OCI-LY1 (cell line): ENCODE data around the gene ZNF521.

Source experiments
- H2AFZ ChIP-seq: fragments of 200-600 bp; sonication (generic), shearing (Covaris generic); 2 replicates; pipeline ENCODE4 v1.6.0; 2014; ENCODE audit warnings: antibody characterized with exemption, mild to moderate bottlenecking, low read length
- H3F3A ChIP-seq: fragments of 200-600 bp; sonication (generic), shearing (Covaris generic); 2 replicates; pipeline ENCODE4 v1.6.0; 2014; ENCODE audit warnings: mild to moderate bottlenecking, antibody characterized with exemption, low read length, moderate library complexity; ENCODE audit not compliant: insufficient read depth
- H3K27ac ChIP-seq: fragments of 200-600 bp; sonication (generic); 2 replicates; pipeline ENCODE4 v1.5.1; 2014; ENCODE audit warnings: low read length, mixed run types, mild to moderate bottlenecking, low read depth; ENCODE audit not compliant: poor library complexity, severe bottlenecking
- H3K27me3 ChIP-seq: fragments of 200-600 bp; sonication (generic); 2 replicates; pipeline ENCODE4 v1.6.0; 2014; ENCODE audit warnings: antibody characterized with exemption, mild to moderate bottlenecking, low read length, moderate library complexity; ENCODE audit not compliant: insufficient read depth
- H3K36me3 ChIP-seq: fragments of 200-600 bp; sonication (generic); 2 replicates; pipeline ENCODE4 v1.6.1; 2014; ENCODE audit warnings: mild to moderate bottlenecking, antibody characterized with exemption, low read length, moderate library complexity, mixed read lengths; ENCODE audit not compliant: insufficient read depth
- H3K4me1 ChIP-seq: fragments of 200-600 bp; sonication (generic); 2 replicates; pipeline ENCODE4 v1.5.1; 2014; ENCODE audit warnings: mild to moderate bottlenecking, low read length, moderate library complexity; ENCODE audit not compliant: insufficient read depth, severe bottlenecking
- H3K4me2 ChIP-seq: fragments of 200-600 bp; sonication (generic), shearing (Covaris generic); 2 replicates; pipeline ENCODE4 v1.6.1; 2014; ENCODE audit warnings: low read length
- H3K4me3 ChIP-seq: fragments of 200-600 bp; sonication (generic); 2 replicates; pipeline ENCODE4 v1.5.1; 2014; ENCODE audit warnings: low read length, low read depth, mild to moderate bottlenecking, mixed read lengths; ENCODE audit not compliant: poor library complexity, severe bottlenecking
- H3K79me2 ChIP-seq: fragments of 200-600 bp; shearing (Covaris generic); 2 replicates; pipeline ENCODE4 v1.6.1; 2016; ENCODE audit warnings: mixed run types, low read length, mixed read lengths; ENCODE audit not compliant: insufficient read depth
- H3K9ac ChIP-seq: fragments of 200-600 bp; sonication (generic), shearing (Covaris generic); 2 replicates; pipeline ENCODE4 v1.6.1; 2014; ENCODE audit warnings: mild to moderate bottlenecking, low read length, mixed read lengths
- H3K9me2 ChIP-seq: fragments of 200-600 bp; sonication (generic), shearing (Covaris generic); 2 replicates; pipeline ENCODE4 v1.6.1; 2014; ENCODE audit warnings: low read depth, mild to moderate bottlenecking, low read length, mixed read lengths
- H3K9me3 ChIP-seq: fragments of 200-600 bp; shearing (Covaris generic); 2 replicates; pipeline ENCODE4 v1.6.1; 2014; ENCODE audit warnings: low read length, mixed read lengths
- H4K20me1 ChIP-seq: fragments of 200-600 bp; sonication (generic), shearing (Covaris generic); 2 replicates; pipeline ENCODE4 v1.6.0; 2016; ENCODE audit warnings: mild to moderate bottlenecking, low read length; ENCODE audit not compliant: insufficient read depth
- EZH2 ChIP-seq: fragments of 200-600 bp; sonication (generic), shearing (Covaris generic); IDR thresholded peaks from 2 replicates; pipeline ENCODE4 v1.8.0; 2017; ENCODE audit warnings: borderline replicate concordance, mixed run types, mild to moderate bottlenecking, antibody characterized with exemption, low read length, moderate library complexity, mixed read lengths
- TF ChIP-seq, protein P1 (sequence below): fragments of 200-600 bp; sonication (generic), shearing (Covaris generic); IDR thresholded peaks from 2 replicates; pipeline ENCODE4 v1.5.1; 2017; ENCODE audit warnings: mild to moderate bottlenecking, antibody characterized with exemption, low read length, moderate library complexity, mixed read lengths

ZNF521 gene

DNA sequence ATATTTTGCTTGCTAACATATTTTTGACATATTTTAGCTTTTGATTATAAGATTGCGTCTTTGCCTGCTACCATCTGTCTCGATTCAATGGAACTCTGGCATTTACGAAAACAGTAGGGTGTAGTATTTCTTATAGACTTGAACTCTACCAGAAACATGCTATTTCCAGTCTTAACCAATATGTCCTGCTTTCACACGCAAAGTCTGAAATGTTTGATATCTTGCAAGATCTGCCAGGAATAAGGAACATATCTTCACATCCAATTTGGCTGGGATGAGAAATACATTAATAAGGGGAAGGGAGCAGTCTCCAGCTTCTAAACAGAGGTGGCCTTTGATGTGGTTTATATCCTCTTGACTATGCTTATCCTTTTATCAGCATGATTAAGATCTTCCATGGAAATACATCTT, 299.4 kb downstream of the ZNF521 start:
- no peak overlapping the region for H3K27ac ChIP-seq
- no peaks in the 10 kb centered on the region for H3F3A ChIP-seq
- no peaks in the 10 kb centered on the region for H3K9me3 ChIP-seq
- H3K4me2 ChIP-seq = no peak overlapping the region
- no peaks in the 10 kb centered on the region for H4K20me1 ChIP-seq
- H3K36me3 ChIP-seq = no peaks in the 10 kb centered on the region
- no peaks in the 10 kb centered on the region for H3K4me1 ChIP-seq
- no peaks in the 10 kb centered on the region for H3K9me2 ChIP-seq
- H3K79me2 ChIP-seq = no peaks in the 10 kb centered on the region
- TF ChIP-seq, protein P1, sequence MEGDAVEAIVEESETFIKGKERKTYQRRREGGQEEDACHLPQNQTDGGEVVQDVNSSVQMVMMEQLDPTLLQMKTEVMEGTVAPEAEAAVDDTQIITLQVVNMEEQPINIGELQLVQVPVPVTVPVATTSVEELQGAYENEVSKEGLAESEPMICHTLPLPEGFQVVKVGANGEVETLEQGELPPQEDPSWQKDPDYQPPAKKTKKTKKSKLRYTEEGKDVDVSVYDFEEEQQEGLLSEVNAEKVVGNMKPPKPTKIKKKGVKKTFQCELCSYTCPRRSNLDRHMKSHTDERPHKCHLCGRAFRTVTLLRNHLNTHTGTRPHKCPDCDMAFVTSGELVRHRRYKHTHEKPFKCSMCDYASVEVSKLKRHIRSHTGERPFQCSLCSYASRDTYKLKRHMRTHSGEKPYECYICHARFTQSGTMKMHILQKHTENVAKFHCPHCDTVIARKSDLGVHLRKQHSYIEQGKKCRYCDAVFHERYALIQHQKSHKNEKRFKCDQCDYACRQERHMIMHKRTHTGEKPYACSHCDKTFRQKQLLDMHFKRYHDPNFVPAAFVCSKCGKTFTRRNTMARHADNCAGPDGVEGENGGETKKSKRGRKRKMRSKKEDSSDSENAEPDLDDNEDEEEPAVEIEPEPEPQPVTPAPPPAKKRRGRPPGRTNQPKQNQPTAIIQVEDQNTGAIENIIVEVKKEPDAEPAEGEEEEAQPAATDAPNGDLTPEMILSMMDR = no peak
- no peak for TF ChIP-seq EZH2
- no peak overlapping the region for H2AFZ ChIP-seq
- H3K27me3 ChIP-seq = no peaks in the 10 kb centered on the region
- no peak overlapping the region for H3K4me3 ChIP-seq
- no peak overlapping the region for H3K9ac ChIP-seq

DNA sequence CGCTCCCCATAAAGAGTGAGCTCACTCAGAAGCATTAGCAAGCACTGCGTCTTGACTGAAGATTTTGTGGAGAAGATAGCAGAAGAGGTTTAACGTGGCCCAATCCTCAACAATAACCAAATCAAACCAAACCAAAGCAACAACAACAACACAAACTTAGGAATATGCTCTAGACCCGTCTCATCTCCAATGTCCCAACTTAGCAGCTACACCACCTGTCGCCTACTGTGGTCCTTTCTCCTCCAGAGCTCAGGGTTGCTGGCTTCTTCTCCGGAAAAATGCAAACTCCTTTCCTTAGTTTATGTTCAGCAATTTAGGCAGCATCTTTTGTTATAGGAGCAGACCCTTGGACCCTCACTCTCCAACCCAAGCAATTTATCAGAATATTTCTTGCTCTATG, 301.4 kb downstream of the ZNF521 start:
- Histone ChIP-seq H3K27ac (no peak overlapping the region), H3K9me3 (no peaks in the 10 kb centered on the region), H3K36me3 (no peaks in the 10 kb centered on the region), H3K79me2 (no peaks in the 10 kb centered on the region), H3K4me1 (no peaks in the 10 kb centered on the region), H3K9me2 (no peaks in the 10 kb centered on the region), H3K9ac (no peak overlapping the region), H3K4me3 (no peak overlapping the region), H3K4me2 (no peak overlapping the region), H3F3A (no peaks in the 10 kb centered on the region), H3K27me3 (no peaks in the 10 kb centered on the region), H2AFZ (no peak overlapping the region), H4K20me1 (no peaks in the 10 kb centered on the region)
- TF ChIP-seq, protein P1 = no peak
- no peak for TF ChIP-seq EZH2

DNA sequence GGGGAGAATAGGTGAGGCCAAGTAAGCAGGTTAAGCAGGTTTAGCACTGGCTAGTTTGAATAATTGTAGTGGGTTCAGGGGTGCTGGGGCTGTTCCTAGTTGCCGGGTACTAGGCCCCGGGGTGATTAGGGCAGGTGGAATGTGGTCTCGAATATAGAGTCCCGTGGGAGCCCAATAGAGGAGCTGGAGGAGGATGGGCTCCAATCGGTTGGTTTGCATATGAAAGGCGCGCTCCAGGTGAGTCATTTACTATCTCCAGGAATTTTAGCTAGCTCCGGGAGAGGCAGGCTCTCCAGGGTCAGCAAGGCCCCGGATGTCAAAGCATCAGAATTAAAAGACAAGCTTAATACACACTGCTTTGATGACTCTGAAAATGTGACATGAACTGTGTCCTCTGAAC, 304.0 kb downstream of the ZNF521 start:
- H3K9ac ChIP-seq = no peak overlapping the region
- H4K20me1 ChIP-seq = no peaks in the 10 kb centered on the region
- no peak overlapping the region for H2AFZ ChIP-seq
- TF ChIP-seq EZH2 = no peak
- TF ChIP-seq, protein P1 = no peak
- H3K27me3 ChIP-seq = no peaks in the 10 kb centered on the region
- H3F3A ChIP-seq = no peaks in the 10 kb centered on the region
- H3K4me3 ChIP-seq = no peak overlapping the region
- no peak overlapping the region for H3K27ac ChIP-seq
- no peaks in the 10 kb centered on the region for H3K9me3 ChIP-seq
- H3K9me2 ChIP-seq = no peaks in the 10 kb centered on the region
- no peaks in the 10 kb centered on the region for H3K79me2 ChIP-seq
- H3K4me1 ChIP-seq = no peaks in the 10 kb centered on the region
- no peak overlapping the region for H3K4me2 ChIP-seq
- H3K36me3 ChIP-seq = no peaks in the 10 kb centered on the region
